Transverse colon (tissue), 4 donors: ENCODE measurements around the gene FOSL1. TPM values are rescaled to one million over a fixed set of nuclear protein-coding genes. Genes with fewer than 3 reads are reported as not detected.
"Not testable (repeated sequence)": the region's sequence is repeated elsewhere in the genome, so short reads cannot be mapped to it uniquely, and the experiment has no call there.

ENCODE experiments used
- DNase-seq: peaks from one replicate; pipeline ENCODE4 v3.0.0-alpha.2; 2019
- H3K27ac ChIP-seq, 4 donors: fragments of 200-600 bp; sonication (generic); 2 replicates each; pipeline ENCODE4 v1.5.1; 2016 to 2018; ENCODE audit warnings: inconsistent platforms in 4 of 4
- H3K27me3 ChIP-seq: fragments of 200-600 bp; sonication (generic); 2 replicates; pipeline ENCODE4 v1.5.1; 2017; ENCODE audit warnings: inconsistent platforms
- H3K36me3 ChIP-seq, 4 donors: fragments of 200-600 bp; sonication (generic); 2 replicates each; pipeline ENCODE4 v1.5.1; 2017 to 2019; ENCODE audit warnings: inconsistent platforms in 4 of 4
- H3K4me1 ChIP-seq, 4 donors: fragments of 200-600 bp; sonication (generic); 2 replicates each; pipeline ENCODE4 v1.5.1; 2017 to 2020; ENCODE audit warnings: inconsistent platforms in 4 of 4
- H3K4me3 ChIP-seq, 4 donors: fragments of 200-600 bp; sonication (generic); 1 replicate in 1 of 4; 2 replicates in 3 of 4; pipeline versions ENCODE4 v1.5.1 to v1.6.1; 2017 to 2019; ENCODE audit warnings: inconsistent platforms in 4 of 4
- H3K9me3 ChIP-seq, 2 donors: fragments of 200-600 bp; sonication (generic); 2 replicates each; pipeline ENCODE4 v1.5.1; 2017 to 2019; ENCODE audit warnings: inconsistent platforms in 2 of 2
- EP300 ChIP-seq: sonication (generic); formaldehyde crosslinking; IDR thresholded peaks from one replicate; pipeline ENCODE4 v1.6.1; 2017; ENCODE audit warnings: antibody characterized with exemption, low read depth
- POLR2A ChIP-seq: fragments of 450-650 bp; IDR thresholded peaks from one replicate; pipeline ENCODE4 v1.6.1; 2016; ENCODE audit warnings: antibody characterized with exemption, mild to moderate bottlenecking, moderate library complexity
- POLR2AphosphoS5 ChIP-seq, 3 donors: sonication (generic); formaldehyde crosslinking; IDR thresholded peaks; one replicate each; pipeline ENCODE4 v1.6.1; 2016; ENCODE audit warnings: antibody characterized with exemption in 3 of 3
- WGBS, 2 donors: methylation state at CpG; one replicate each; pipeline ENCODE4 v1.1.5; 2018; ENCODE audit warnings: low coverage in 1 of 2; 5-methylcytosine and 5-hydroxymethylcytosine counted together
- in situ Hi-C, 4 donors: fragments of 200-750 bp; cut with MboI; loops; one replicate each; pipeline versions ENCODE4 v1.15.0 to v1.15.1; 2017; ENCODE audit warnings: low sequenced_read_pairs in 3 of 4, low pct_ligation_motif_present in 1 of 4, low pct_unique_long_range_greater_than_20kb in 1 of 4
- intact Hi-C: fragments of 100-400 bp; cut with DNase I; formaldehyde crosslinking; loops from one replicate; pipeline ENCODE4 v1.15.1; 2023; ENCODE audit warnings: low total_unique reads
- total RNA-seq, 4 donors: library from RNA; depleted of rRNA; stranded (reverse); fragments of >200 nt; gene quantifications; one replicate each; pipeline ENCODE4 v1.1.0, GENCODE V29; 2016
- TF ChIP-seq, protein P1 (sequence below), 5 experiments: fragments of 200-600 bp in 3 of 5; fragments of 450-650 bp in 2 of 5; sonication (generic) in 3 of 5; IDR thresholded peaks; 1 replicate in 2 of 5; 2 replicates in 3 of 5; pipeline ENCODE4 v1.5.1; 2016 to 2017; ENCODE audit warnings: antibody characterized with exemption in 5 of 5, inconsistent platforms in 3 of 5, mild to moderate bottlenecking in 2 of 5, moderate library complexity in 1 of 5

FOSL1 gene
- total RNA-seq, 4 donors from 2014 or later, result 1.2 to 11.6 TPM; not detected in 2

DNA sequence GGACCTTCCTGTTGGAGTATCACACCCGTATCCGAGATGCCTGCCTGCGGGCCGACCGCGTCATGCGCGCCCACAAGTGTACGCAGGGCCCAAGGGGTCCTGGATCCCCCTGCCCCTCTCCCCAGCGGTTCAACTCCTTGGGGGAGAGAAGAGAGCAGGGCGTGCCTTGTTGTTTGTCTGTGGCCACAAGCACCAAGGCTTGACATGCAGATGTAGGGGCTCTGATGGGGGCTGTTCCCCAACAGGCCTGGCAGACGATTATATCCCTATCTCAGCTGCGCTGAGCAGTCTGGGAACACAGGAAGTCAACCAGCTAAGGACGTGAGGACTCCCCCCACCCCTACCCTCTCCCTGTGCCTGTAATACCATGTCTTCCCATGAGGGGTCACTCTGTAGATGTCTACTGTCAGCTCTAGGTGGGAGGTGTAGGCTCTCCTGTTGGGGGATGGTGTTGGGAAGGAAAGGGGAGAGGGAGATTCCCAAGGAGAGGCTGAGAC lies 49.1 kb downstream of the FOSL1 start:
- Histone ChIP-seq H3K36me3 (peaks cover 2 to 28% (median 14%) of the 10 kb centered on the region in 4 donors), H3K27ac (no peak overlapping the region), H3K4me1 (peaks cover 28 to 46% (median 40%) of the 10 kb centered on the region in 4 donors), H3K9me3 (no peaks in the 10 kb centered on the region), H3K27me3 (no peaks in the 10 kb centered on the region), H3K4me3 (no peak overlapping the region)
- in situ Hi-C loops, result no loop called here
- intact Hi-C loops, result no loop called here
- WGBS, 2 donors, result 89% methylated on average over 14 of the region's 14 CpGs; no CpG with 5 or more reads in 1 of the 2 donors
- DNase-seq, result no peak
- TF ChIP-seq POLR2A, result no peak
- peak in 2 of 3 donors; percentile 17 to 39 for TF ChIP-seq POLR2AphosphoS5 (IDR thresholded peaks at IDR 0.05)
- TF ChIP-seq, protein P1, sequence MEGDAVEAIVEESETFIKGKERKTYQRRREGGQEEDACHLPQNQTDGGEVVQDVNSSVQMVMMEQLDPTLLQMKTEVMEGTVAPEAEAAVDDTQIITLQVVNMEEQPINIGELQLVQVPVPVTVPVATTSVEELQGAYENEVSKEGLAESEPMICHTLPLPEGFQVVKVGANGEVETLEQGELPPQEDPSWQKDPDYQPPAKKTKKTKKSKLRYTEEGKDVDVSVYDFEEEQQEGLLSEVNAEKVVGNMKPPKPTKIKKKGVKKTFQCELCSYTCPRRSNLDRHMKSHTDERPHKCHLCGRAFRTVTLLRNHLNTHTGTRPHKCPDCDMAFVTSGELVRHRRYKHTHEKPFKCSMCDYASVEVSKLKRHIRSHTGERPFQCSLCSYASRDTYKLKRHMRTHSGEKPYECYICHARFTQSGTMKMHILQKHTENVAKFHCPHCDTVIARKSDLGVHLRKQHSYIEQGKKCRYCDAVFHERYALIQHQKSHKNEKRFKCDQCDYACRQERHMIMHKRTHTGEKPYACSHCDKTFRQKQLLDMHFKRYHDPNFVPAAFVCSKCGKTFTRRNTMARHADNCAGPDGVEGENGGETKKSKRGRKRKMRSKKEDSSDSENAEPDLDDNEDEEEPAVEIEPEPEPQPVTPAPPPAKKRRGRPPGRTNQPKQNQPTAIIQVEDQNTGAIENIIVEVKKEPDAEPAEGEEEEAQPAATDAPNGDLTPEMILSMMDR (IDR thresholded peaks at IDR 0.05), result peak in 4 of 5 experiments; percentile 33 to 78 (median 53)
- TF ChIP-seq EP300, result no peak

DNA sequence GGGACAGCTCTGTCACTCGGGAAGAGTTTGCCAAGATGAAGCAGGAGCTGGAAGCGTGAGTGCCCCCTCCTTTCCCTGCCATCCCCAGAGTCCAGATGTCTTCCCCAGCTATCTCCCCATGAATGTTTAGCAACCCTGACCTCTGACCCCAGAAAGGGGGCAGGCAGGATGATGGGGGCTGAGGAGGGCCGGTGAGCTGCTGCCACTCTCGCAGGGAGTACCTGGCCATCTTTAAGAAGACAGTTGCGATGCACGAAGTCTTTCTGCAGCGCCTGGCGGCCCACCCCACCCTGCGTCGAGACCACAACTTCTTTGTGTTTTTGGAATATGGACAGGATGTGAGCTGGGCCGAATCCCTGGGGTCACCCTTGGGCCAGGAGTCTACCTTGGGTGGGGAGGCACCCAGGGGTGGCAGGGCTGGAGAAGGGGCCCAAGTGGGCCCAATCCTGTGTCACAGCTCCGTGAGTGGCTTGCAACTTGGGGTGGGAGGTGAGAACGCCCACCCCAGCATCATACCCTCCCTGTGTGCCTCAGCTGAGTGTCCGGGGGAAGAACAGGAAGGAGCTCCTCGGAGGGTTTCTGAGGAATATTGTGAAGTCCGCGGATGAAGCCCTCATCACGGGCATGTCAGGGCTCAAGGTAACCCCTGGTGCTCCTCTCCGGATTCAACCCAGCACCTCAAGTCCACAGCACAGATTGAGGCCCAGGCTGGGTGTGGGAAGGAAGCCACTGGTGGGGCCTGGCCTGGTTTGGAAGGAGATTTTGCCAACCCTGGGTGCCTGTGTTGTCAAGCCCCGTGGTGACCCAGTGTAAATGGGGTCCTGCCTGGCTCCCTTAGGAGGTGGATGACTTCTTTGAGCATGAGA lies 49.7 kb downstream of the FOSL1 start:
- DNase-seq, result no peak
- in situ Hi-C loops, result no loop called here
- H3K27ac ChIP-seq, result no peak overlapping the region

DNA sequence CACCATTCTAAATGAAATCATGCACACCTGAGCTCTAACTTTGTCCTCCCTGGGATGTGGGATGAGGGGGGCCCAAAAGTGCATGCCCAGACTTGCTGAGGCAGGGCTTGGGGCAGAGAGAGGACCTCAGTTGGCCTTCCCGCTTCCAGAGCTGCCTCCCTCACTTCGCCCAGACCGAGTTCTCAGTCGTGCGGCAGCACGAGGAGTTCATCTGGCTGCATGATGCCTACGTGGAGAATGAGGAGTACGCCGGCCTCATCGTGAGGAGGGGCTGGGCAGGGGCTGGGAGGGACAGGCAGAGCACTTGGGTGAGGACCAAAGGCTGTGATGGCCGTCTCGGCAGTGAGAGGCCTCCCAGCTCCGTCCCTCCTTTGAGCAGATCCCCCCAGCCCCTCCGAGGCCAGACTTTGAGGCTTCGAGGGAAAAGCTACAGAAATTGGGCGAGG lies 50.4 kb downstream of the FOSL1 start:
- WGBS, 2 donors, result 72% methylated on average over 16 of the region's 16 CpGs; no CpG with 5 or more reads in 1 of the 2 donors
- intact Hi-C loops (no loop called here), in situ Hi-C loops (no loop called here)
- Histone ChIP-seq H3K4me3 (no peak overlapping the region), H3K9me3 (no peaks in the 10 kb centered on the region), H3K27me3 (no peaks in the 10 kb centered on the region), H3K4me1 (peaks cover 16 to 32% (median 28%) of the 10 kb centered on the region in 4 donors), H3K36me3 (peaks cover 0 to 20% (median 3%) of the 10 kb centered on the region in 4 donors), H3K27ac (no peak overlapping the region)
- DNase-seq, result no peak
- TF ChIP-seq, protein P1 (IDR thresholded peaks at IDR 0.05), result no peak
- TF ChIP-seq POLR2A (peak; percentile 22), POLR2AphosphoS5 (IDR thresholded peaks at IDR 0.05) (peak in 1 of 3 donors; percentile 3), EP300 (no peak)

More for the DNA sequence above, 49.7 kb downstream of the FOSL1 start:
- no peak overlapping the region for H3K4me3 ChIP-seq
- TF ChIP-seq POLR2A (no peak), POLR2AphosphoS5 (IDR thresholded peaks at IDR 0.05) (peak in 2 of 3 donors; percentile 10 to 30)
- peaks cover under 1 to 26% (median 9%) of the 10 kb centered on the region in 4 donors for H3K36me3 ChIP-seq
- H3K9me3 ChIP-seq, result no peaks in the 10 kb centered on the region
- peaks cover 21 to 39% (median 33%) of the 10 kb centered on the region in 4 donors for H3K4me1 ChIP-seq
- intact Hi-C loops, result no loop called here
- H3K27me3 ChIP-seq, result no peaks in the 10 kb centered on the region
- 87% methylated on average over 20 of the region's 20 CpGs; no CpG with 5 or more reads in 1 of the 2 donors for WGBS, 2 donors

DNA sequence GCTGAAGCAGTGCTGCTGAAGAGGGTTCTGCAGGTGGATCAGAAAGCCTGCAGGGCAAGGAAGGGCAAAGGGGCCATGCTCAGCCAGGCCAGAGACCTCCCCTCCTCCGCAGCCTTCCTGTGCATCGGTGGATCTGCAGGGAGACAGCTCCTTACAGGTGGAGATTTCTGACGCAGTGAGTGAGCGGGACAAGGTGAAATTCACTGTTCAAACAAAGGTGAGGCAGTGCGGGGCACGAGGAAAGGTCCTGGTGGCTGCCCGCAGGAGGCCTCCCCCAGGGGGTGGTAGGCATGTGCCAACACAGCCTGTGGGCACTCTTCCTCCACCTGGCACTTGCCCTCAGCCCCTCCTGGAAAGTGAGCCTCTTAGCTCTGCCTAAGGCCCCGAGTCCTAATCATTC lies 50.8 kb downstream of the FOSL1 start:
- Histone ChIP-seq H3K4me3 (no peak overlapping the region), H3K27me3 (no peaks in the 10 kb centered on the region), H3K27ac (no peak overlapping the region), H3K9me3 (no peaks in the 10 kb centered on the region), H3K4me1 (peaks cover 16 to 28% (median 26%) of the 10 kb centered on the region in 4 donors), H3K36me3 (peaks cover 0 to 16% (median 1%) of the 10 kb centered on the region in 4 donors)
- TF ChIP-seq, protein P1 (IDR thresholded peaks at IDR 0.05), result no peak
- no peak for TF ChIP-seq POLR2AphosphoS5 (IDR thresholded peaks at IDR 0.05)
- TF ChIP-seq EP300, result no peak
- no peak for TF ChIP-seq POLR2A
- WGBS, 2 donors, result 58% methylated on average over 8 of the region's 8 CpGs; no CpG with 5 or more reads in 1 of the 2 donors
- DNase-seq, result peak; percentile 27
- intact Hi-C loops, result no loop called here
- in situ Hi-C loops, result no loop called here

DNA sequence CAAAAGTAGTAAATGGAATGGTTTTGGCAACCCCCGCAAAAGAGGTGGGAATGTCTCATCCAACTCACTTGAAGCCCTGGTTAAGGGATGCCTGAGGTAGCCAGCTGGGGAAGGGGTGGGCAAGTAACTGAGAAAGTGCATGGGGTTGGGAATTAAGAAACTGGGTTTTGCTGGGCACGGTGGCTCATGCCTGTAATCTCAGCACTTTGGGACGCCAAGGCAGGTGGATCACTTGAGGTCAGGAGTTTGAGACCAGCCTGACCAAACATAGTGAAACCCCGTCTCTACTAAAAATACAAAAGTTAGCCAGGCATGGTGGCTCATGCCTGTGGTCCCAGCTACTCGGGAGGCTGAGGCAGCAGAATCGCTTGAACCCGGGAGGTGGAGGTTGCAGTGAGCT lies 51.5 kb downstream of the FOSL1 start:
- in situ Hi-C loops, H3K9me3 ChIP-seq, intact Hi-C loops, DNase-seq, H3K27ac ChIP-seq, H3K27me3 ChIP-seq, H3K4me3 ChIP-seq: not testable (repeated sequence)
- WGBS, 2 donors, result 40 to 76% methylated on average over 1 to 7 of the region's 7 CpGs
- peaks cover 15 to 31% (median 21%) of the 10 kb centered on the region in 4 donors for H3K4me1 ChIP-seq
- H3K36me3 ChIP-seq, result peaks cover 0 to 12% (median 0%) of the 10 kb centered on the region in 4 donors
